SH-SY5Y (cell line): ENCODE results near the gene PRG3.

Experiments
- GATA2 ChIP-seq: IDR thresholded peaks from 2 replicates; pipeline ENCODE4 v1.6.1; 2011; ENCODE audit warnings: mild to moderate bottlenecking, low read depth, low read length
- GATA3 ChIP-seq: IDR thresholded peaks from 2 replicates; pipeline ENCODE4 v1.6.1; 2011; ENCODE audit warnings: low read depth, mild to moderate bottlenecking, low read length, moderate library complexity

Gene PRG3

DNA sequence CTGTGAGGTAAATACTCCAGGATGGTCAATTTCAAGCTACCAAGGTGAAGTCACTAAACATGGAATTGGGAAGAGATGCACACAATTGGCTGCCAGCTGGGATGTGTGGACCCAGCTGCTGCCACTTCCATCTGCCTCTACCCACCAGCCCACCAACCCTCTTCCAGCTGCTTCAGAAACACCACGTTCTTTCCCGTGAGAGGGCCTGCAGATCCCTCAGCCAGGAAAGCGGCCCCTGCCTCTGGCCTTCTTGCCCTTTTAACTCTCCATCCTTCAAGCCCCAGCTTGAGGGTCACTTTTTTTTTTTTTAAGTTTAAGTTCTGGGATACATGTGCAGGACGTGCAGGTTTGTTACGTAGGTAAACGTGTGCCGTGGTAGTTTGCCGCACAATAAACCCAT, 20.0 kb downstream of the PRG3 start:
- no peak for TF ChIP-seq GATA2
- TF ChIP-seq GATA3: no peak

DNA sequence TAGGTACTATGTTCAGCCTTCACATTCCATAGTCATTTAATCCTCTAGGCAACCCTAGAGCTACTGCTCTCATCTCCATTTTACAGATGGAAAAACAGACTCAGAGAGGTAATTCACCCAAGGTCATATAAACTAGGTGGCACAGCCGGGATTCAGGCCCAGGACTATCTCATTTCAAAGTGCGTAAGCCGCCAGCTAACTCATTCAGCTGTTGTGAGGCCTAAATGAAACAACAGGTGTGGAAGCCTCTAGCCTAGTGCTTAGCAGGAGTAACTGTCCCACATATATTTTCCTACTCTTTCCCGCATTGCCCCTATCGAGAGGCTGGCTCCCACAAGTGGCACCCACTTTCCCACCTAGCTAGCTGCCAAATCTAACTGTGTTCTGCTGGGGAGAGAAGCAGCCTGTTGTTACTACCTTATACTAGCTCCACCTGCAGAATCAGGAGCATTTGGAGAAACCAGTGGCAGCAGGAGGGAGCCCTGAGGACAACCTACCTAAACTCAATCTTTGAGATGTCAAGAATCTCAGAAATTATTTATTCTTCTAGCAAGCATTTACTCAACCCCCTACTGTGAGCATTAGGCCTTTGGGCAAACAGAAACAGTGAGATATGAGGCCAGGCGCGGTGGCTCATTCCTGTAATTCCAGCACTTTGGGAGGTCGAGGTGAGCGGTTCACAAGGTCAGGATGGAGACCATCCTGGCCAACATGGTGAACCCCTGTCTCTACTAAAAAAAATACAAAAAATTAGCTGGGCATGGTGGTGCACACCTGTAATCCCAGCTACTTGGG, 20.9 kb downstream of the PRG3 start:
- no peak for TF ChIP-seq GATA2
- no peak for TF ChIP-seq GATA3

GRCh38 chr11:57359396-57359795, 21.6 kb downstream of the PRG3 start:
- TF ChIP-seq GATA3 (no peak), GATA2 (no peak)

GRCh38 chr11:57358991-57359390, 22.0 kb downstream of the PRG3 start:
- TF ChIP-seq GATA3 (no peak), GATA2 (no peak)

GRCh38 chr11:57358543-57358961, 22.4 kb downstream of the PRG3 start:
- no peak for TF ChIP-seq GATA2
- TF ChIP-seq GATA3: no peak

GRCh38 chr11:57357856-57358255, 23.1 kb downstream of the PRG3 start:
- no peak for TF ChIP-seq GATA2
- TF ChIP-seq GATA3: no peak

DNA sequence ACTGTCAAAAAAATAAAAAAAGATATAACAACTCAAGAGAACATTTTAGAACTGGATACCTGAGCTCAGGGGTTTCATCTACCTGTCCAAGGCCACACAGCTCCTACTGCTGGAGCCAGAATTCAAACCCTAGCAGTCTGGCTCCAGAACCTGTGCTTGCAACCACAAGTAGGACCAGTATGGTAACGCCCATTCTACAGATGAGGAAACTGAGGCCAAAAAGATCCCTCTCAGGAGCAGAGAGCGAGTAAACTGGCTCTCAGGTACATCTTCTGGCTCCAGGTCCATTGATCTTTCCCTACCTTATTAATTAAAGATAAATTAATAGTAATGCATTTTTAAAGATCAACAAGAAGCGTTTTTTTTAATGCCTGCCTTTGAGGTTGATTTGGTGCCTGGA, 23.6 kb downstream of the PRG3 start:
- no peak for TF ChIP-seq GATA2
- TF ChIP-seq GATA3: no peak

DNA sequence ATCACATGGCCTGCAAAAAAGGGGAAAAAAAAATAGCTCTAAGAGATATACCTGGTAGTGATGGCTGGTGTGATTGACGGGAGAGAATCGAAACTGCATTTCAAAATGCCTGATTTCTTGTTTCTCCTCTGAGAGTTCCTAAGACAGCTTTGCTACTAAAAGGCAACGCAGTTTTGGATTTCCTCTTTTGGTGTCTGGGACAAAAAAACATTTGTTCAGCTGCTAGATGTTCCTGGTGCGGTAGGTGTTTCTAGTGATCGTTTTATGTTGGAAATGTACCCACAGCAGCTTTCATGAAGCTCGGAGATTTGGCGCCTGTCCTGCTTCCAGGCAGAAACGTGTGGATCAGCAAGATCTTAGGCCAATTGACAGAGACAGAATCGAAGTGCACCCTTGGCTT, 24.7 kb downstream of the PRG3 start:
- TF ChIP-seq GATA3: no peak
- no peak for TF ChIP-seq GATA2

DNA sequence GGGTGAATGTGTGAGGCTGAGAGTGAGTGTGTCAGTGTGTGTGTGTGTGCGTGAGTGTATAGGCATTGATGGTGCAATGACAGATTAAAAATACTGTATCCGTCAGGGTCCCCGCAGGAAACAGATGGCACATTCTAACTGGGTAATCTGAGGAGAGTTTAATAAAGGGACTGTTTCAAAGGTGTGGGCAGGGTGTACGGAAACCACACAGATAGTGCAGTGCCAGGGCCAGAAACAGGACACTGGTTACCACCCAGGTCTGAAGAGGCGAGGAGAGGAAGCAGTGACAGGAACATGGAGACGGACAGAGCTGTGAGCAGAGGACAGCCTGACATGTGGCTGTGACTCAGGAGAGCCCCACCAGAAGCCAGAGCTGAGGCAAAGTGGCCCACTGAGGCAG, 26.3 kb downstream of the PRG3 start:
- TF ChIP-seq GATA2 (no peak), GATA3 (no peak)

DNA sequence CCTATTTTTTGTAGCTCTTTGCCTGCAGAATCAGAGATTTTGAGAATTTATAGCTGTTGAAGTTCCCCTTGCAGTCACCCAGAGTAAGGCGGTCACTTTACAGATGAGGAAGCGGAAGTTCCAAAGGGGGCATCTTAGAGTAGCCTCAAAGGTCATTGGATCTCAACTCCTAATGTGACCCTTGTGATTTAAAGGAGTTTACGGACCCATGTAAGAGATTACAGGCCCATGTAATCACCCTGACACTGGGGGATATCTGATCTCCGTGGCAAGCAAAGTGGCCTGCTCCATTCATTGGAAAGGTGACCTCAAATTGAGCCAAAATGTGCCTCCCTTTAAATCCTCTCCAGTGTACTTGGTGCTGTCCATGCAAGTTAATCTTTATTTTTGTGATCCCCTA, 27.1 kb downstream of the PRG3 start:
- no peak for TF ChIP-seq GATA2
- TF ChIP-seq GATA3: no peak

DNA sequence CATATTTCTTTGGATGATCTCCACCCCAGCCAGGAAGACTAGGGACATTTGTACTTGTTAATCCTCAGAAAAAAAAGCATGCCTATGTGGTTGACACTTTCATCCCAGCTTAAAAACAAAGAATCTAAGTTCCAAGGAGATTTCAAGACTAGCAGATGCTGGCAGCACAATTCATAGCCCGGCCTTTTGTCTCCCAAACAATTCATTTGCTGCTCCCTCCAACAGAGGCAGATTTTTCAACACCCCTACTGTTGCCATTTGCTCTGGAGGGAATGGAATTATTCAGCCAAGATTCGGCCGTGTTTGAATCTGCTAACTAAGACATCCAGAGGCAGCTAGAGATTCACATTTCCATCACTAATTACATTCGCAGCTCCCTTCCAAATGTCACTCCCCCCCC, 27.5 kb downstream of the PRG3 start:
- TF ChIP-seq GATA3 (no peak), GATA2 (no peak)

DNA sequence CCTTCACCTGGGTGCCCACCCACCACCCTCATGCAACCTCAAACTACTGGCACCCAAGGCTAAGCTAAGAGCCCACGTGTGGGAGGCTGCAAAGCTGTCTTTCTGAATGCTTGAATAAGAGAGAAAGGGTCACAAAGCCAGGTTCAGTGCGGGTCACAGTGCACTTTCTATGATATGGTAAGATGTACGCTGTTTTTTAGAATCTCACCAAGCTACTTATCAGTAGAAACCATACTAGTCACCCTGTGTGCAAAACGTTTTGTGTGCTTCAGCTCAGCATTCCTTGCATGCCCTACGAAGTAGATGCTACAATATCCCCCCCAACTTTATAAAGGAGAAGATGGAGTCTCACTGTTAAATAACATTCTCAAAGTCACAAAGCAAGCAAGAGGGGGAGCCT, 27.9 kb downstream of the PRG3 start:
- TF ChIP-seq GATA3 (no peak), GATA2 (no peak)

- no peak for TF ChIP-seq GATA3
- TF ChIP-seq GATA2: no peak
These were observed 31.3 kb downstream of the PRG3 start for GRCh38 chr11:57349491-57350274.

- no peak for TF ChIP-seq GATA3
- TF ChIP-seq GATA2: no peak
These were observed 32.2 kb downstream of the PRG3 start for GRCh38 chr11:57348636-57349313.

- TF ChIP-seq GATA3 (no peak), GATA2 (no peak)
These were observed 32.9 kb downstream of the PRG3 start for GRCh38 chr11:57348052-57348451.

- TF ChIP-seq GATA3: no peak
- no peak for TF ChIP-seq GATA2
These were observed 33.6 kb downstream of the PRG3 start for GRCh38 chr11:57347336-57347735.
